ENCODE results near the gene RAB39B.
"Not testable (repeated sequence)": the region's sequence is repeated elsewhere in the genome, so short reads cannot be mapped to it uniquely, and the experiment has no call there.

Gene RAB39B, protein sequence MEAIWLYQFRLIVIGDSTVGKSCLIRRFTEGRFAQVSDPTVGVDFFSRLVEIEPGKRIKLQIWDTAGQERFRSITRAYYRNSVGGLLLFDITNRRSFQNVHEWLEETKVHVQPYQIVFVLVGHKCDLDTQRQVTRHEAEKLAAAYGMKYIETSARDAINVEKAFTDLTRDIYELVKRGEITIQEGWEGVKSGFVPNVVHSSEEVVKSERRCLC

DNA sequence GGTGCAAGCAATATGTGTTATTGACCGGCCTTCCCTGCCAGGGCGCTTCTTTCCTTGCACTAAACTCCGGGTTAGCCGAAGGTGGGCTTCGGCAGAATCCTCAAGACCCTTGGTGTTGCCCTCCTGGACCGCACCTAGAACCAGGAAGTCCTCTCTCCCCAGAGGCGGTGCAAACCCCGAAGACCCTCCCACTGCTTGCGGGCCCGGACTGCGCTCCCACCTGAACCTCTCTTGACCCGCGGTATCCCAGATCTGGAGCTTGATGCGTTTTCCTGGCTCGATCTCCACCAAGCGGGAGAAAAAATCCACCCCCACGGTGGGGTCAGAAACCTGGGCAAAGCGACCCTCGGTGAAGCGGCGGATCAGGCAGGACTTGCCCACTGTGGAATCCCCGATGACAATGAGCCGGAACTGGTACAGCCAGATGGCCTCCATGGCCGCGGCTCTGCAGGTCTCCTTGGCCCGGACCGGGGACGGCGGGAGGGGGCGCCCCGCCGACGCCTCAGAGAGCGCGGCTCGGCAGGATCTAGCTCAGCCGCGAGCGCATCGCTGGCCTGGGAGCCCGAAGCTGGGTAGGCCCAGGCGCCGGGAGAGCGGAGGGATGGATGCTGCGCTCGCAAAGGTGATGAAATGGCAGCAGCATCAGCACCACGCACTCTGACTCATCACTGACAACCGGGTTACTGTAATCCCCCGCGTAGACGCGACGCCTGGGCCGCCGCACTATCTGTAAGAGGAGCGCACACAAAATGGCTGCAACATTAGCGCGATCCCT lies at the start of gene RAB39B:
RAB39B (minus strand) TSS at position 638 of the 775 bp plus-strand sequence; CDS start at position 435, 203 bp downstream.
- peak; percentile 72 for DNase-seq

DNA sequence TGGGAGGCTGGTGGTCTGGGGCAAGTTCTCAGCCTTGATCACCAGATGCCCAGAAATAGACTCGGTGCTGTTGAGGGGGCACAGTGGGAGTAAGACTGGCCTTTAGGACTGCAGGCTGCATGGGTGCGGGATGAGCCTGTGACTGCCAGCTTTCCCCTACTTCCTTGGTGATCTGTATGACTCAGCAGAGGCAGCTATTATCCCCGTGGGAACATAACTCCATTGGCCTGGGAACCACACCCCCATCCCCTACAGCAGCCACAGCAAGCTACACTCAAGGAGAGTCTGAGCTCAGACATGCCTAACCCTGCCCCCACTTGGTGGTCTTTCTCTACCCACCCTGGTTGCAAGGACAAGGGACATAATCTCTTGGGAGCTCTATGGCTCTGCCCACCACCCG lies 49.5 kb upstream of the RAB39B start:
- no peak for DNase-seq

DNA sequence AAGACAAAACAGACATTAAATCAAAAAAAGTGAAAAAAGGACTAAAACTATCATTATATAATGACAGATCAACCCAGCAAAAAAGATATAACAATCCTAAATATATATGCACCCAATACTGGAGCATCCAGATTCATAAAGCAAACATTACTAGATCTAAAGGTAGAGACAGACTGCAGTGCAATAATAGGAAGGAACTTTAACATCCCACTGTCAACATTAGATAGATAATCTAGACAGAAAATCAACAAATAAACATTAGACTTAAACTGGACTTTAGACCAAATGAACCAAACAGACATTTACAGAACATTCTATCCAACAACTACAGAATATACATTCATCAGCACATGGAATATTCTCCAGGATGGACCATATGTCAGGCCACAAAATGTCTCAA lies 29.5 kb upstream of the RAB39B start:
- no peak for DNase-seq

DNA sequence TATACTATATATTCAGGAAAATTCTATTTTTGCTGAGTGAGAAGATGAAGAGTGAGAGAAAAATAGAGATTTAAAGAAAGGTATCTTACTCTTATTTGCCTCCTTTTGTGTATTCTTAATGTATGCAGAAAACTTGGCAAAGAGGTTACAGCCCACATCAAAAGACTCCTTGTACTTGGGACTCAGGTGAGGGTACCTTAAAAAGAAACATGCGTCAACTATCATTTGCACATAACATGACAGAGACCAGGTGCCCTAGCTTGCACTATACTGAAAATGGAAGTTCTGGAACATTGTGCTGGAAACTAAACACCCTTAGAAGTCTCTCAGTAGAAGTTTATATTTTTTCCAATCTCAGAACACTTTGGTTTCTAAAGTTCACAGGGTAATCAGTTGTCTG lies 15.6 kb upstream of the RAB39B start:
- DNase-seq: no peak

DNA sequence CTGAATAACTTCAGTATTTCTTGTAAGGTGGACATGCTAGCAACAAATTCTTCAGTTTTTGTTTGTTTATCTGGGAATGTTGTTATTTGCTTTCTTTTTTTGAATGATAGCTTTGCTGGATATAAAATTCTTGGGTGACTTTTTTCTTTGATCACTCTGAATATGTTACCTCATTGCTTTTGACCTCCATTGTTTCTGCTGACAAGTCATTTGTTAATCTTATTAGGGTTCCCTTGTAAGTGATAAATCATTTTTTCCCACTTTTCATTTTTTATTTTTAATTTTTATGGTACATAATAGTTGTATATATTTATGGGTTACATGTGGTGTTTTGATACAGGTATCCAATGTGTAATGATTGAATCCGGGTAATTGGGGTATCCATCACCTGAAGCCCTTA lies 6.7 kb upstream of the RAB39B start:
- no peak for DNase-seq

DNA sequence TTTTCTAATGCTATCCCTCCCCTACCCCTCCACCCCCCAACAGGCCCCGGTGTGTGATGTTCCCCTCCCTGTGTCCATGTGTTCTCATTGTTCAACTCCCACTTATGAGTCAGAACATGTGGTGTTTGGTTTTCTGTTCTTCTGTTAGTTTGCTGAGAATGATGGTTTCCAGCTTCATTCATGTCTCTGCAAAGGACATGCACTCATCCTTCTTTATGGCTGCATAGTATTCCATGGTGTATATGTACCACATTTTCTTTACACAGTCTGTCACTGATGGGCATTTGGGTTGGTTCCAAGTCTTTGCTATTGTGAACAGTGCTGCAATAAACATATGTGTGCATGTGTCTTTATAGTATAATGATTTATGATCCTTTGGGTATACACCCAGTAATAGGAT lies 3.7 kb upstream of the RAB39B start:
- not testable (repeated sequence) for DNase-seq

DNA sequence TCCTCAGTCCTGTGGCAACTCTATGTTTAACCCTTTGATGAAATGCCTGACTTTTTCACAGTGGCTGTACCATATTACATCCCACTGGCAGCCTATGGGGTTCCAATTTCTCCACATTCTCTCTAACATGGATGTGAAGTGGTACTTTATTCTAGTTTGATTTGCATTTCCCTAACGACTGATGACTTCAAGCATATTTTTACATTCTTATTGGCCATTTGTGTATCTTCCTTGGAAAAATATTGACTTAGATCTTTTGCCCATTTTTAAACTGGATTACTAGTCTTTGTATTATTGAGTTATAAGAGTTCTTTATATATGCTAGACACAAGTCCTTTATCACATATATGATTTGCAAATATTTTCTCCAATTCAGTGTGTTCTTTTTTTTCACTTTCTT lies 2.1 kb upstream of the RAB39B start:
- no peak for DNase-seq

DNA sequence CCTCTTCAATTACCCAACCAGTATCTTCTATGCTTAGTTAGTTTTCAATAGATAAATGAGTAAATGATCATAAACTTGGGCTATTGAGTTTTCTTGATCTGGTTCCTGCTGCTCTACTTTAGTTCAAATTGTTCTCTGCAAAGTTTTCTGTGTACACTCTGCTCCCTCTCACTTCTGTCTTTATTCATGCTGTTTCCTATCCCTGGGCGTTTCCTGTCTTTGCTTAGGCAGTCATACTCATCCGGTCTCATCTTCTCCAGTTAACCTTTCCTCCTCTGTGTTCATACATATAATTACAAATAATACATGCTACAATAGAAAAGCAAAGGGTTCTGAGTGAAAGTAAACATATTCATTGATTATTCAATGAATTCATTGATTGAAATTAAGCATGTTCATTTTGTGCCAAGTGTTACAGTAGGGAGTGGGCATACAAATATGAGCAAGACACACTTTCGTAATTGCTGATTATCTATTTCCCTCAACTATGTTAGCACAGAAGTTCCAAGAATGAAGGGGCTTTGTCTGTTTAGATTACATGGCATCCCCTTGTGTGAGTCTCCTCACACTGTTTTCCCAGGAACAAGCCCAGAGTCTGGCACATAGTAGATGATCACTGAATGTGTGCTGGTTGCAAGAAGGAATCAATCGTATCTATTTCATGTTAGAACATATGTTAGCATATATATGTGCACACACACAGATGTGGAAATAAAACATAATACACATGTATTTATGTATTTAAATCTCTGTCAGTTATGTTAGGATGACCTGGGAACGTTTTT lies 1.1 kb downstream of the RAB39B start:
- peak; percentile 19 for DNase-seq

DNA sequence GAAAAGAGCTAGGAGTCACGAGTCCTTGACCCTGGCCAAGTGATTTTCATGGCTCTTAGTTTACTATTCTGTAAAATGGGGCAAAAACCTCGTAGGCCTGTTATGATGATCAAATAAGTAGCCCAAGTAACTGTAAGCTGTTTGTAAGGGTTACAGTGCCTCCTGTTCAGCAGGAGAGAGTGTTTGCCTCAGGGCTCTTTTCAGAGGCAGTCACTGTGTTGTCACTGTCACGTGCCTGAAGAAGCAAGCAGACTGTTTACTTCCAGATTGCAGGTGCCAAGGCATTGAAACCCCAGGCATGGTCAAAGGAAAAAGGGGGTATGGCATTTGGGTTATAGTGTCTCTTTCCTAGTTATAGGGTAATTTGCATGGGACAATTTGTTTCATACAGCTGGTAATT lies 4.5 kb downstream of the RAB39B start:
- DNase-seq: no peak

DNA sequence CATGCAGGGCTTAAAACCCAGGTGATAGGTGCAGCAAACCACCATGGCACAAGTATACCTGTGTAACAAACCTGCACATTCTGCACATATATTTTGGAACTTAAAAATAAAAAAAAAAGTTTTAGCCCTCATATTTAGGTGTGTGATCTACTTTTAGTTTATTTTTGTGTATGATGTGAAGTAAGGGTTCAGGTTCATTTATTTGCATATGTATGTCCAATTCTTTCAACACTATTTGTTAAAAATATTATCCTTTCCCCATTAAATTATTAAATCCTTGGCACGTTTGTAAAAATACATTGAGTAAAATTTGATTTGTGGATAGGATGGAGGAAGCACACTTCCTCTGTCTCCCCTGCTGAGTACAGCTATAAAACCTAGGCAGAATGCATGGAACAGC lies 12.9 kb downstream of the RAB39B start:
- no peak for DNase-seq

DNA sequence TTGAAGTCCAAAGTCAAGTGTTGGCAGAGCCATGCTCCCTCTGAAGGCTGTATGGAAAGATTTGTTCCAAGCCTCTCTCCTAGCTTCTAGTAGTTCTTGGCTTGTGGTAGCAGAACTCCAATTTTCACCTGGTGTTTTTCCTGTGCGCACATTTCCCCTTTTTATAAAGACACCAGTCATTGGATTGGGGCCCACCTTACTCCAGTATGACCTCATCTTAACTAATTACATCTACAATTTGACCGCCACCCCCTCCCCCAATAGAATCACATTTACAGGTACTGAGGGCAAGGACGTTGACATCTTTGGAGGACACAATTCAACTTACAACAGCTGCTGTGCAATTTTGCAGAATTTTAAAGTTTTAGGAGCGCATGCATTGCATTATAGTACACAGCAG lies 16.8 kb downstream of the RAB39B start:
- no peak for DNase-seq

DNA sequence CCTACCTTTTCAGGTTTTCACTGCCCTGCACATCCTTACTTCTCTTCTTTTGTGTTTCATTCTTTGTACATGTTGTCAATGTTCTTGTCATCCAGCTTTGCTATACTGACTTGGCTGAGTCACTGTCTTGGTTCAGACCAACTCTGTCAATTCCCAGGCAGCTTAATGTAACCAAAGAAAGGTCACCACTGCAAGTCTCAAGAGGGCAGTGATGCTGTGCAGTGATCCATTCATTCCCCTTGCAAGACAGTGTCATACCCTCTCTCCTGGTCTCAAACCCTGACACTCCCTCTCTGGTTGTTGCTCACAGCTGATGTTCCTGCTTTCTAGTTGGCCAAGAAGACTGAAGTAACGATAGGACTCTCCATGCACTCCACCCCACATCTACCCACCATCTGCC lies 17.5 kb downstream of the RAB39B start:
- DNase-seq: no peak

DNA sequence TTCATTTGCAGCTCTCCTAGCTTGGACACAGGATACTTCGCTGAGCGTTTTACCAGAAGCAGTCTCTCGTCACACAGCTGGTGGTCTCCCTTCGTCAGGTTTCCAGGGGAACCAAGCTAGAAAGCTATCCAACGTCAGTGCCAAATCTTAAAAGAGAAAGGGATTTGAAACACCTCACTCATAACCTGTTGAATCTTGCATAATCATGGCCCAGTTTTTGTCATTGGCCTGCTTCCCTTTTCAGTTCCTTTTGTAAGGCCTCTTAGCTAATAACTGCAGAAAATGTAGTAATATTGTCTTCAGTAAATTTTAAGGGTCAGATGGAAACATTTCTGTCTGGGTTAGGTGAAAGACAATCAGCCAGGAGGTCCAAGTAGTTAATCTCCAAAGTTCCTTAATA lies 22.0 kb downstream of the RAB39B start:
- DNase-seq: no peak

DNA sequence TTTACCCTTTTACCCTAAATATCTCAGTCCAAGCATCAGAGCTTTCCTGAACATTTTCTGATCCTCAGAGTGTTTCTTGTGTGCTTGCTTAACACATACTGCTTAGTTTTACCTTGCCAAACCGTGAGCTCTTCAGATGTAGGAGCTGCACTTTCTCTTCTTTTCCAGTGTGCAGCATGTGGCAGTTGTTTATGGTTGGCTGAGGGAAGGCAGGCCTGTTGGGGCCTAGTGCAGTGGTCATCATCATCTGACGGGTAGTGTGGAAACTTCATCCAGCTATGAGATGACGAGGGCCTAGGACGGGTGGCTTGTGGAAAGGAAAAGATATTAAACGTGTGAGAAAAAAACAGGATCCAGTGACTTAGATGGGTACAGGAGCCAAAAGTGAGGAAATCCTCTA lies 26.6 kb downstream of the RAB39B start:
- DNase-seq: no peak

DNA sequence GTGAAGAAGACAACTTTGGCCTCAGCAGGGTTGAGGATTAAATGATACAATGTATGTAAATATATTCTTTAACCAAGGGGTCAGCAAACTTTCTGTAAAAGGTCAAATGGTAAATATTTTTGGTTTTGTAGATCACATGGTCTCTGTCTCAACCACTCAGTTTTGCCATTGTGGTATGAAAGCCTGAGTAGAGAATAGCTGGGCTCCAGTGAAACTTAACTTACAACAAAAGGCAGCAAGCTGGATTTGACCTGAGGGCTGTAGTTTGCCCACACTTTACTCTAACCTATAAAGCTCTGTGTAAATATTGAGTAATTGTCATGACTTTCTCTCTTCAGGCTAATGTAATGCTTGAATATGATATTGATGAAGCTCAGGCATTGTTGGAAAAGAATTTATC lies 28.4 kb downstream of the RAB39B start:
- DNase-seq: no peak

DNA sequence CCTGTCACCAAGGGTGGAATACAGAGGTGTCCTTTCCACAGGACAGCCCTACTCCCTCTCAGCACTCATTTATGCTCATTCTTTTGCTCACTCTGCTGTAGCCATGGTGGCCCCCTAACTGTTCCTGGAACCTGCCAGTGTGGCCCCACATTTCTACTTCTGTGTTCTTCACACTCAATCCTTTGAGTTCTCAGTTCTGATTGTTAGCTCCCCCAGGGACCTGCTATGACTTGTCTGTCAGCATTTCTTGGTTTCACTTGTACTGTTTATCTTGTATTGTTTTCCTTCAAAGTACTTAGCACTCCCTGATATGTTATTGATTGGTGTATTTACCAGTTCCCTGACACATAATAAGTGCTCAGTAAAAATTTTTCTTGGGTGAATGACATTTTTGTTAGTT lies 33.1 kb downstream of the RAB39B start:
- DNase-seq: no peak

DNA sequence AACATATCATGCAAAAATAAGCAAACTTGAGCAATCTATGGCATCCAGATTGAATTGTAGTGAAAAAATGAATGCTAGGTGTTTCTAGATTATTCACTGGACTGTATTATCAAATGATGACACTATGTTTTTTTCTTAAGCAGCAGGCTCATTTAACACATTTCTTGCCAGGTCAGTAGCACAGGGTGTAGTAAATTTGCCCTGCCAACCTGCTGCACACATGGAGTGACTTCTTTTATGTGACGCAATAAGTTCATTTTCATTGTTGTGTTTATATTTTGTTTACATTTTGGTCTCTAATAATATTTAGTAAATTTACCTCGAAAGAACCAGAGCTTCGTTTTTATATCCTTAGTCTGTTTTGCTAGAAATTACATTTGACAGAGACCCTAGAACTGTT lies 38.5 kb downstream of the RAB39B start:
- DNase-seq: no peak

DNA sequence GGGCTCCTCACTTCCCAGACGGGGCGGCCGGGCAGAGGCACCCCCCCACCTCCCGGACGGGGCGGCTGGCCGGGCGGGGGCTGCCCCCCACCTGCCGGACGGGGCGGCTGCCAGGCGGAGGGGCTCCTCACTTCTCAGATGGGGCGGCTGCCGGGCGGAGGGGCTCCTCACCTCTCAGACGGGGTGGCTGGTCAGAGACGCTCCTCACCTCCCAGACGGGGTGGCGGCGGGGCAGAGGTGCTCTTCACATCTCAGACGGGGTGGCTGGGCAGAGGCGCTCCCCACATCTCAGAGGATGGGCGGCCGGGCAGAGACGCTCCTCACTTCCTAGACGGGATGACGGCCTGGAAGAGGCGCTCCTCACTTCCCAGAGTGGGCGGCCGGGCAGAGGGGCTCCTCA lies 40.5 kb downstream of the RAB39B start:
- not testable (repeated sequence) for DNase-seq

DNA sequence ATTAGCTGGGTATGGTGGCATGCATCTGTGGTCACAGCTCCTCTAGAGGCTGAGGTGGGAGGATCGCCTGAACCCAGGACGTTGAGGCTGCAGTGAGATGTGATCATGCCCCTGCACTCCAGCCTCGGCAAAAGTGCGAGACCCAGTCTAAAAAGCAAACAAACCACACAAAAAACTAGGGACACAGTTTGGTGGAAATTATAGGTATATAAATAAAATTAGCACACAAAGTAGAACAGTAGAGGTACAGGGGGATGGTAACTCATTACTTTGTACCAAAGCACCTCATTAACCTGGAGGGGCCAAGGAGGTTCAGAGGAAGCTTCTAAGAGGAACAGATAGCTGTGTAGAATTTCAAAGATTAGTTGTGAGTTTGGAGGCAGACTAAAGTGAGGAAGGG lies 42.9 kb downstream of the RAB39B start:
- no peak for DNase-seq

DNA sequence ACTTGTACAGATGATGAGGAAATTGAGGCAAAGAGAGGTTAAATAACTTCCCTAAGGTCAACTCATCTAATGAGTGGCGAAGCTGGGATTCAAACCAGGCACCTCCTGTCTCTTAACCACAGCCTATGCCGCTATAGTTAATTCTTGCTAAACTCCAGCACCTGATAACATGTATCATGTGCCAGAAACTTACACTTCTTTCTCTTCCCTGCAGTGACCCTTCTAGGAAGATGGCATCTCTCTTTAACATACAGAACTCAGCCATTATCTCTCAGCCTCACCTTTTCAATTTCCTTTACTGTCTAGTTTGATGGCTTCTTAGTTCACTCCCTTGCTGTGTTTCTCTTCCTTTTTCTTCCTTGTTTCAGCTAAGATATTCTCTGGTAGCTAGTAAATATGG lies 45.5 kb downstream of the RAB39B start:
- DNase-seq: no peak

DNA sequence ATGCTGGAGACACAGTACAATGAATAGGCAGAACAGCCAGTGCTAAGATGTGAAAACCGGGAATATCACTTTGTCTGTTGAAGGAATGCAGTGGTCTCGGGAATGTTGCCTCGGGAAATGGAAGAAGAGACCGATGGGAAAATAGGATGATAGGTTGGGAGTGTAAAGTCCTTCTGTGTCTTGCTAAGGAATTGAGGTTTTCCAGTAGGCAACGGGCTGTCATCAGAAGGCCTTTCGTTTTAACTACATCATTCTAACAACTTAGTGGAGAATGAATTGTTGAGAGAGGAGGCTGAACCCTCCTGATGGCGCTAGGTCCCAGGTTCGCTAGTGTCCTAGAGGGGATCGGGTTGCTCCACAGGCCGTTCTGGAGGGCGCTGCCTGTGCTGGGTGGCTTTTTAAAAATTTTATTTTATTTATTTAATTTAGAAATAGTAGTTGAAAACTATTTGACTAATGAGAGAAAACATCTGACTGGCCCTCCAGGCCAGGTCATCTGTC lies 47.3 kb downstream of the RAB39B start:
- no peak for DNase-seq

DNA sequence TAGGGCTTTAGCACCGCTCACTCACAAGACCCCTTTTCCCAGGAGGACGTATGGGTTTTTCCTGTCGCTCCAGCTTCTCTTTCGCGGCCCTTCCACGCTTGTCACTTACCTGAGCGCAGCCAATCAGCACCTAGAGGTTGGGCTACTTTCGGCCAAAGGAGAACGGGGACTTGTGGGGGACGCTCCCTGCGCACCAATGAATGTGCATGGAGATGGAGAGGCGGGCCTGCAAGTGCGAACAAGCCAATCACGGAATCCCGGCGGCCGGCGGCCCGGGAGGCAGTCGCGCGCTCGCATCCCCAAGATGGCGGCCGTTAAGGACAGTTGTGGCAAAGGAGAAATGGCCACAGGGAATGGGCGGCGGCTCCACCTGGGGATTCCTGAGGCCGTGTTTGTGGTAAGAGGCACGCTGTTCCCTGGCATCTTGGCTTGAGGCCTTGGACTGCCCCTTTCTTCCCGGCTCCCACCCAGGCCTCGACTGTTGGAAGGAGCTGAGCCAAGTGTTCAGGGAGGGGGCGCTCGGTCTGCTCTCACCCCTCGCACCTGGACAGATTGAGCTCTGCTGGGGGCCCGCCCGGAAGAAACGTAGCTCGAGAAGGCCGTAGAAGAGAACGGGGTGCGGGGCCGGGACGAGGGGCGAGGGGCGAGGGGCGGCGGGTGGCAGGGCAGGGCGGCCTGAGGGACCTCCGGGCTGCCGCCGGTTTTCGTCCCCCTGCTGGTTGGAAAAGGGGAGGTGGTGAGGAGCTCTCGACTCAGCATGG lies 47.9 kb downstream of the RAB39B start, which contains the start of gene VBP1:
VBP1 (plus strand) TSS at position 282 of the 761 bp plus-strand sequence; CDS start at position 305, 23 bp downstream.
- DNase-seq: peak; percentile 90
